HFF-Myc (cell line): Measurements from ENCODE around the gene XG.

ENCODE experiments used
- DNase-seq: peaks from one replicate; pipeline ENCODE4 v3.0.0-alpha.2; 2011; ENCODE audit warnings: low read depth; ENCODE audit errors: extremely low read depth
- H3K4me3 ChIP-seq: replicated peaks from 2 replicates; pipeline ENCODE4 v1.5.1; 2011; ENCODE audit warnings: low read depth, mild to moderate bottlenecking, control low read depth, low read length
- CTCF ChIP-seq: IDR thresholded peaks from 2 replicates; pipeline ENCODE4 v1.5.1; 2012; ENCODE audit warnings: mild to moderate bottlenecking, low read depth, low read length, control low read depth; ENCODE audit errors: missing control alignments

The XG gene

GRCh38 chrX:2848871-2849301 lies 97.0 kb downstream of the XG start:
- H3K4me3 ChIP-seq, result no peak overlapping the region
- TF ChIP-seq CTCF, result no peak
- no peak for DNase-seq

GRCh38 chrX:2854918-2855317 lies 103.1 kb downstream of the XG start:
- no peak for TF ChIP-seq CTCF
- DNase-seq, result no peak

GRCh38 chrX:2855761-2856160 lies 103.9 kb downstream of the XG start:
- TF ChIP-seq CTCF, result no peak
- DNase-seq, result no peak
- no peak overlapping the region for H3K4me3 ChIP-seq

More at GRCh38 chrX:2854918-2855317, 103.1 kb downstream of the XG start:
- no peak overlapping the region for H3K4me3 ChIP-seq

GRCh38 chrX:2857566-2857965 lies 105.7 kb downstream of the XG start:
- H3K4me3 ChIP-seq, result no peak overlapping the region
- TF ChIP-seq CTCF, result no peak
- DNase-seq, result no peak

GRCh38 chrX:2859197-2859797 lies 107.5 kb downstream of the XG start:
- no peak for TF ChIP-seq CTCF
- H3K4me3 ChIP-seq, result no peak overlapping the region
- DNase-seq, result no peak

GRCh38 chrX:2862404-2862803 lies 110.6 kb downstream of the XG start:
- no peak for DNase-seq
- TF ChIP-seq CTCF, result no peak

GRCh38 chrX:2863646-2864045 lies 111.8 kb downstream of the XG start:
- TF ChIP-seq CTCF, result no peak
- no peak overlapping the region for H3K4me3 ChIP-seq
- DNase-seq, result no peak

More at GRCh38 chrX:2862404-2862803, 110.6 kb downstream of the XG start:
- no peak overlapping the region for H3K4me3 ChIP-seq
